ENCODE measurements around the gene MAB21L3. TPM values are rescaled to one million over a fixed set of nuclear protein-coding genes. Genes with fewer than 3 reads are reported as not detected.
"Not testable (repeated sequence)": the region's sequence is repeated elsewhere in the genome, so short reads cannot be mapped to it uniquely, and the experiment has no call there.

MAB21L3 gene
- total RNA-seq, 2 experiments from 2014 or later: not detected

GRCh38 chr1:116128664-116129063 is 17.5 kb downstream of the MAB21L3 start:
- Mint-ChIP-seq H3K27me3 (ENCODE audit: low read depth) (peaks cover 10% of the 10 kb centered on the region), H3K27ac (peak overlapping the region; percentile 56), H3K36me3 (ENCODE audit: low read depth) (no peaks in the 10 kb centered on the region), H3K9me3 (ENCODE audit: insufficient read depth) (no peaks in the 10 kb centered on the region), H3K4me3 (no peak overlapping the region), H3K4me1 (ENCODE audit: low read depth) (peaks cover 43% of the 10 kb centered on the region)
- DNase-seq (peak; percentile 59), ATAC-seq (peak; percentile 68)
- ChIA-PET CTCF (interaction anchor here (0.8 to 4.2 kb wide), 3 partner anchors 10 to 371 kb away, joined by 3 to 28 read pairs (median 6); no protein-coding TSS in a partner anchor), POLR2A (no interaction called here)

- Mint-ChIP-seq H3K27me3 (ENCODE audit: low read depth) (peaks cover 10% of the 10 kb centered on the region), H3K4me1 (ENCODE audit: low read depth) (peaks cover 46% of the 10 kb centered on the region), H3K4me3 (no peak overlapping the region), H3K27ac (no peak overlapping the region), H3K9me3 (ENCODE audit: insufficient read depth) (no peaks in the 10 kb centered on the region), H3K36me3 (ENCODE audit: low read depth) (no peaks in the 10 kb centered on the region)
- POLR2A ChIA-PET: no interaction called here
- CTCF ChIA-PET: interaction anchor here (0.8 to 2.2 kb wide), 3 partner anchors 10 to 369 kb away, joined by 3 to 12 read pairs (median 7); no protein-coding TSS in a partner anchor
- ATAC-seq (no peak), DNase-seq (no peak)
These were observed 18.3 kb downstream of the MAB21L3 start for GRCh38 chr1:116129537-116129936.

- POLR2A ChIA-PET: no interaction called here
- Mint-ChIP-seq H3K36me3 (ENCODE audit: low read depth) (no peaks in the 10 kb centered on the region), H3K4me1 (ENCODE audit: low read depth) (peaks cover 46% of the 10 kb centered on the region), H3K27ac (no peak overlapping the region), H3K9me3 (ENCODE audit: insufficient read depth) (no peaks in the 10 kb centered on the region), H3K4me3 (no peak overlapping the region), H3K27me3 (ENCODE audit: low read depth) (peaks cover 8% of the 10 kb centered on the region)
- CTCF ChIA-PET: interaction anchor here (1.5 to 2.2 kb wide), 3 partner anchors 9 to 369 kb away, joined by 6 to 12 read pairs (median 7); no protein-coding TSS in a partner anchor
- no peak for ATAC-seq
- DNase-seq: no peak
These were observed 19.2 kb downstream of the MAB21L3 start for GRCh38 chr1:116130356-116130755.

GRCh38 chr1:116131170-116131569 is 20.0 kb downstream of the MAB21L3 start:
- DNase-seq (no peak), ATAC-seq (no peak)
- CTCF ChIA-PET: interaction anchor here (1.1 to 2.2 kb wide), 4 partner anchors 8 to 368 kb away, joined by 4 to 12 read pairs (median 6); no protein-coding TSS in a partner anchor
- Mint-ChIP-seq H3K27me3 (ENCODE audit: low read depth) (peaks cover 8% of the 10 kb centered on the region), H3K27ac (no peak overlapping the region), H3K9me3 (ENCODE audit: insufficient read depth) (no peaks in the 10 kb centered on the region), H3K4me1 (ENCODE audit: low read depth) (peaks cover 39% of the 10 kb centered on the region), H3K36me3 (ENCODE audit: low read depth) (no peaks in the 10 kb centered on the region), H3K4me3 (no peak overlapping the region)
- POLR2A ChIA-PET: no interaction called here

- no peak overlapping the region for H3K27ac Mint-ChIP-seq
- no peak overlapping the region for H3K4me3 Mint-ChIP-seq
- ATAC-seq: no peak
- H3K9me3 Mint-ChIP-seq (ENCODE audit: insufficient read depth): no peaks in the 10 kb centered on the region
- ChIA-PET POLR2A (interaction anchor here (0.7 kb wide), 1 partner anchor 929 kb away, joined by 3 read pairs; no protein-coding TSS in a partner anchor), CTCF (interaction anchor here (0.6 to 2.4 kb wide), 4 partner anchors 353 to 1702 kb away, joined by 3 to 10 read pairs (median 5); no protein-coding TSS in a partner anchor)
- no peak for DNase-seq
- H3K36me3 Mint-ChIP-seq (ENCODE audit: low read depth): no peaks in the 10 kb centered on the region
- peaks cover 31% of the 10 kb centered on the region for H3K4me1 Mint-ChIP-seq (ENCODE audit: low read depth)
- H3K27me3 Mint-ChIP-seq (ENCODE audit: low read depth): peaks cover 8% of the 10 kb centered on the region
These were observed 20.8 kb downstream of the MAB21L3 start for GRCh38 chr1:116131866-116132605.

GRCh38 chr1:116133696-116134475 is 22.7 kb downstream of the MAB21L3 start:
- DNase-seq: peak; percentile 21
- ChIA-PET POLR2A (no interaction called here), CTCF (interaction anchor here (1.2 to 2.4 kb wide), 3 partner anchors 13 to 365 kb away, joined by 4 to 10 read pairs (median 4); no protein-coding TSS in a partner anchor)
- Mint-ChIP-seq H3K4me1 (ENCODE audit: low read depth) (peaks cover 17% of the 10 kb centered on the region), H3K9me3 (ENCODE audit: insufficient read depth) (no peaks in the 10 kb centered on the region), H3K4me3 (no peak overlapping the region), H3K36me3 (ENCODE audit: low read depth) (no peaks in the 10 kb centered on the region), H3K27ac (no peak overlapping the region), H3K27me3 (ENCODE audit: low read depth) (peaks cover 8% of the 10 kb centered on the region)
- no peak for ATAC-seq

- Mint-ChIP-seq H3K4me3 (no peak overlapping the region), H3K9me3 (ENCODE audit: insufficient read depth) (no peaks in the 10 kb centered on the region), H3K27ac (no peak overlapping the region), H3K27me3 (ENCODE audit: low read depth) (peaks cover 8% of the 10 kb centered on the region), H3K36me3 (ENCODE audit: low read depth) (no peaks in the 10 kb centered on the region), H3K4me1 (ENCODE audit: low read depth) (peaks cover 17% of the 10 kb centered on the region)
- ATAC-seq (no peak), DNase-seq (no peak)
- ChIA-PET POLR2A (no interaction called here), CTCF (interaction anchor here (1.2 to 2.4 kb wide), 3 partner anchors 13 to 365 kb away, joined by 4 to 10 read pairs (median 4); no protein-coding TSS in a partner anchor)
These were observed 23.2 kb downstream of the MAB21L3 start for GRCh38 chr1:116134476-116134773.

- peaks cover 7% of the 10 kb centered on the region for H3K27me3 Mint-ChIP-seq (ENCODE audit: low read depth)
- no peak overlapping the region for H3K4me3 Mint-ChIP-seq
- no peak overlapping the region for H3K27ac Mint-ChIP-seq
- CTCF ChIA-PET: interaction anchor here (0.6 to 13.7 kb wide), 62 partner anchors 8 to 990 kb away, joined by 3 to 429 read pairs (median 6); no protein-coding TSS in a partner anchor
- peaks cover 16% of the 10 kb centered on the region for H3K4me1 Mint-ChIP-seq (ENCODE audit: low read depth)
- POLR2A ChIA-PET: interaction anchor here (1.1 to 1.7 kb wide), 3 partner anchors 27 to 346 kb away, joined by 3 to 10 read pairs (median 4); no protein-coding TSS in a partner anchor
- H3K36me3 Mint-ChIP-seq (ENCODE audit: low read depth): no peaks in the 10 kb centered on the region
- DNase-seq (peak; percentile 12), ATAC-seq (no peak)
- H3K9me3 Mint-ChIP-seq (ENCODE audit: insufficient read depth): no peaks in the 10 kb centered on the region
These were observed 27.1 kb downstream of the MAB21L3 start for GRCh38 chr1:116138277-116138792.

GRCh38 chr1:116139592-116140134 is 28.5 kb downstream of the MAB21L3 start:
- peaks cover 14% of the 10 kb centered on the region for H3K4me1 Mint-ChIP-seq (ENCODE audit: low read depth)
- CTCF ChIA-PET: interaction anchor here (0.9 to 13.7 kb wide), 62 partner anchors 9 to 989 kb away, joined by 3 to 429 read pairs (median 6); partner anchors contain the start of gene ATP1A1
- DNase-seq (peak; percentile 12), ATAC-seq (no peak)
- peaks cover 7% of the 10 kb centered on the region for H3K27me3 Mint-ChIP-seq (ENCODE audit: low read depth)
- H3K4me3 Mint-ChIP-seq: no peak overlapping the region
- POLR2A ChIA-PET: interaction anchor here (0.6 to 1.7 kb wide), 3 partner anchors 15 to 429 kb away, joined by 3 to 10 read pairs (median 4); no protein-coding TSS in a partner anchor
- H3K36me3 Mint-ChIP-seq (ENCODE audit: low read depth): peaks cover 4% of the 10 kb centered on the region
- H3K27ac Mint-ChIP-seq: no peak overlapping the region
- H3K9me3 Mint-ChIP-seq (ENCODE audit: insufficient read depth): peaks cover 9% of the 10 kb centered on the region

GRCh38 chr1:116144151-116144550 is 33.0 kb downstream of the MAB21L3 start:
- H3K4me1 Mint-ChIP-seq (ENCODE audit: low read depth): peaks cover 18% of the 10 kb centered on the region
- H3K4me3 Mint-ChIP-seq: no peak overlapping the region
- peaks cover 7% of the 10 kb centered on the region for H3K27me3 Mint-ChIP-seq (ENCODE audit: low read depth)
- no peak for ATAC-seq
- no peak for DNase-seq
- ChIA-PET POLR2A (no interaction called here), CTCF (interaction anchor here (13.7 kb wide), 1 partner anchor 343 kb away, joined by 429 read pairs; no protein-coding TSS in a partner anchor)
- H3K27ac Mint-ChIP-seq: no peak overlapping the region
- peaks cover 20% of the 10 kb centered on the region for H3K9me3 Mint-ChIP-seq (ENCODE audit: insufficient read depth)
- peaks cover 4% of the 10 kb centered on the region for H3K36me3 Mint-ChIP-seq (ENCODE audit: low read depth)

GRCh38 chr1:116146447-116147113 is 35.4 kb downstream of the MAB21L3 start:
- H3K4me1 Mint-ChIP-seq (ENCODE audit: low read depth): peaks cover 24% of the 10 kb centered on the region
- POLR2A ChIA-PET; H3K4me3 Mint-ChIP-seq; H3K27ac Mint-ChIP-seq; DNase-seq; H3K36me3 Mint-ChIP-seq (ENCODE audit: low read depth); ATAC-seq; H3K27me3 Mint-ChIP-seq (ENCODE audit: low read depth): not testable (repeated sequence)
- CTCF ChIA-PET: interaction anchor here (1.6 to 13.7 kb wide), 4 partner anchors 6 to 353 kb away, joined by 4 to 429 read pairs (median 46); no protein-coding TSS in a partner anchor
- peaks cover 20% of the 10 kb centered on the region for H3K9me3 Mint-ChIP-seq (ENCODE audit: insufficient read depth)
